ENCODE data around the gene FBXO42. TPM values are rescaled to one million over a fixed set of nuclear protein-coding genes. Genes with fewer than 3 reads are reported as not detected.

FBXO42 gene
- total and polyA plus RNA-seq, 2 donors (not counting 3 experiments of a cell fraction or from before 2014, with no cell fraction given): 16.3 to 20.4 TPM

DNA sequence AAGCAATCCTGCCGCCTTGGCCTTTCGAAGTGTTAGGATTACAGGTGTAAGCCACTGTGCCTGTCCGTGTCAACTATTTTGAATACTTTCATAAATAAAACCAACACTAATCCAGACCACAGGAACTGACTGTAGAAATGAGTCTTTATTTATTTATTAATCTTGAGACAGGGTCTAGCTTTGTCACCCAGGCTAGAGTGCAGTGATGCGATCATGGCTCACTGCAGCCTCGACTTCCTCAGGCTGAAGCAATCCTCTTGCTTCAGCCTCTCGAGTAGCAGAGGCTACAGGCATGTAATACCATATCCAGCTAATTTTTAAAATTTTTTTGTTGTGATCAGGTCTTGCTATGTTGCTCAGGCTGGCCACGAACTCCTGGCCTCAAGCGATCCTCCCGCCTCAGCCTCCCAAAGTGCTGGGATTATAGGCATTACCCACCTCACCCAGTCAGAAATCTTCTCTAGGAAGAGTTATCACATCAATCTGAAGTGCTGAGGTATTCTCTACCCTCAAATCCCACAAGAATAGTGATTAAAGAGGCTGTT is 93.6 kb downstream of the FBXO42 start:
- POLR2A ChIA-PET: no interaction called here
- dilution Hi-C loops (cut with MboI; ENCODE audit: extremely low pct_ligation_motif_present, low sequenced_read_pairs): no loop called here

More for the DNA sequence above, 93.6 kb downstream of the FBXO42 start:
- FAIRE-seq: no peak
- Histone ChIP-seq H3K27ac (ENCODE audit: insufficient read depth, low read depth, low read length) (no peak overlapping the region), H3K79me2 (ENCODE audit: control insufficient read depth, insufficient read depth, low read length) (no peaks in the 10 kb centered on the region), H3K9ac (replicated peaks; ENCODE audit: extremely low read depth, insufficient read depth, low read length) (no peak overlapping the region), H3K4me2 (ENCODE audit: insufficient read depth, low read length) (no peak overlapping the region), H3K9me3 (replicated peaks; ENCODE audit: control insufficient read depth, insufficient read depth, low read length) (no peaks in the 10 kb centered on the region), H4K20me1 (replicated peaks; ENCODE audit: control insufficient read depth, extremely low read depth, insufficient read depth, low read length) (no peaks in the 10 kb centered on the region), H3K4me1 (ENCODE audit: control insufficient read depth, extremely low read depth, insufficient read depth, low read length) (no peaks in the 10 kb centered on the region), H3K36me3 (ENCODE audit: control insufficient read depth in 2 of 2, extremely low read depth in 1 of 2, insufficient read depth in 2 of 2, low read length in 2 of 2) (peaks cover 7 to 9% of the 10 kb centered on the region in 2 experiments), H3K4me3 (replicated peaks in 1 of 3; ENCODE audit: insufficient read depth in 1 of 3, low read depth in 1 of 3, low read length in 3 of 3) (no peak overlapping the region), H3K27me3 (ENCODE audit: control insufficient read depth in 2 of 2, insufficient read depth in 2 of 2, low read length in 2 of 2) (no peaks in the 10 kb centered on the region), H2AFZ (ENCODE audit: low read depth, low read length) (no peak overlapping the region), H3K9me1 (replicated peaks; ENCODE audit: control insufficient read depth, extremely low read depth, insufficient read depth, low read length) (no peaks in the 10 kb centered on the region)
- intact Hi-C loops (cut with micrococcal nuclease): no loop called here
- BruUV-seq (replicated peaks): no TSS peak
- CTCF ChIA-PET: interaction anchor here (1.0 kb wide), 2 partner anchors 10 to 176 kb away, joined by 3 read pairs; no protein-coding TSS in a partner anchor
- DNase-seq (ENCODE audit: low read depth, low spot score): no peak
- TF ChIP-seq POLR2AphosphoS5 (IDR thresholded peaks at IDR 0.05; ENCODE audit: insufficient read depth, low read depth, low read length) (no peak), FOS (IDR thresholded peaks at IDR 0.05; ENCODE audit: borderline replicate concordance, insufficient read depth, low read length) (no peak), JUN (IDR thresholded peaks at IDR 0.05; ENCODE audit: borderline replicate concordance, insufficient read depth, insufficient read length, low read depth) (no peak), GATA2 (IDR thresholded peaks at IDR 0.05; ENCODE audit: insufficient read depth, insufficient read length, low read depth, low read length) (no peak), MYC (IDR thresholded peaks at IDR 0.05; ENCODE audit: low read depth, low read length) (no peak), EZH2 (IDR thresholded peaks at IDR 0.05; ENCODE audit: borderline replicate concordance, low read depth, low read length, severe bottlenecking) (no peak), POLR2A (IDR thresholded peaks at IDR 0.05; ENCODE audit: low read depth, low read length) (no peak)
- TF ChIP-seq, protein P1, sequence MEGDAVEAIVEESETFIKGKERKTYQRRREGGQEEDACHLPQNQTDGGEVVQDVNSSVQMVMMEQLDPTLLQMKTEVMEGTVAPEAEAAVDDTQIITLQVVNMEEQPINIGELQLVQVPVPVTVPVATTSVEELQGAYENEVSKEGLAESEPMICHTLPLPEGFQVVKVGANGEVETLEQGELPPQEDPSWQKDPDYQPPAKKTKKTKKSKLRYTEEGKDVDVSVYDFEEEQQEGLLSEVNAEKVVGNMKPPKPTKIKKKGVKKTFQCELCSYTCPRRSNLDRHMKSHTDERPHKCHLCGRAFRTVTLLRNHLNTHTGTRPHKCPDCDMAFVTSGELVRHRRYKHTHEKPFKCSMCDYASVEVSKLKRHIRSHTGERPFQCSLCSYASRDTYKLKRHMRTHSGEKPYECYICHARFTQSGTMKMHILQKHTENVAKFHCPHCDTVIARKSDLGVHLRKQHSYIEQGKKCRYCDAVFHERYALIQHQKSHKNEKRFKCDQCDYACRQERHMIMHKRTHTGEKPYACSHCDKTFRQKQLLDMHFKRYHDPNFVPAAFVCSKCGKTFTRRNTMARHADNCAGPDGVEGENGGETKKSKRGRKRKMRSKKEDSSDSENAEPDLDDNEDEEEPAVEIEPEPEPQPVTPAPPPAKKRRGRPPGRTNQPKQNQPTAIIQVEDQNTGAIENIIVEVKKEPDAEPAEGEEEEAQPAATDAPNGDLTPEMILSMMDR (IDR thresholded peaks at IDR 0.05; ENCODE audit: extremely low read depth in 1 of 2, insufficient read depth in 1 of 2, low read depth in 1 of 2, low read length in 2 of 2): no peak
- TF ChIP-seq, protein P2, sequence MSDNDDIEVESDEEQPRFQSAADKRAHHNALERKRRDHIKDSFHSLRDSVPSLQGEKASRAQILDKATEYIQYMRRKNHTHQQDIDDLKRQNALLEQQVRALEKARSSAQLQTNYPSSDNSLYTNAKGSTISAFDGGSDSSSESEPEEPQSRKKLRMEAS (IDR thresholded peaks at IDR 0.05; ENCODE audit: insufficient read depth, insufficient read length): no peak

Data from endothelial cell of umbilical vein (primary cell).